G401 (cell line): Measurements from ENCODE around the gene CDH4. TPM values are rescaled to one million over a fixed set of nuclear protein-coding genes. Genes with fewer than 3 reads are reported as not detected.

Source experiments
- DNase-seq: peaks from one replicate; pipeline ENCODE4 v3.0.0-alpha.2; 2015; ENCODE audit warnings: low spot score
- in situ Hi-C: cut with HindIII; loops from 2 replicates; pipeline ENCODE4 v1.10.0; 2016; ENCODE audit warnings: low sequenced_read_pairs, mixed read lengths
- total RNA-seq: library from RNA; depleted of rRNA; stranded (reverse); fragments of >200 nt; shearing (Covaris generic); gene quantifications from 2 replicates; pipeline ENCODE4 v1.2.3, GENCODE V29; 2014

CDH4 gene
- total RNA-seq, 1 experiment from 2014 or later, result 12.9 TPM

- DNase-seq, result no peak
- in situ Hi-C loops, result no loop called here
Measured at GRCh38 chr20:61349447-61350165, 97.5 kb downstream of the CDH4 start.

GRCh38 chr20:61350500-61351250, 98.6 kb downstream of the CDH4 start:
- in situ Hi-C loops, result no loop called here
- no peak for DNase-seq

DNA sequence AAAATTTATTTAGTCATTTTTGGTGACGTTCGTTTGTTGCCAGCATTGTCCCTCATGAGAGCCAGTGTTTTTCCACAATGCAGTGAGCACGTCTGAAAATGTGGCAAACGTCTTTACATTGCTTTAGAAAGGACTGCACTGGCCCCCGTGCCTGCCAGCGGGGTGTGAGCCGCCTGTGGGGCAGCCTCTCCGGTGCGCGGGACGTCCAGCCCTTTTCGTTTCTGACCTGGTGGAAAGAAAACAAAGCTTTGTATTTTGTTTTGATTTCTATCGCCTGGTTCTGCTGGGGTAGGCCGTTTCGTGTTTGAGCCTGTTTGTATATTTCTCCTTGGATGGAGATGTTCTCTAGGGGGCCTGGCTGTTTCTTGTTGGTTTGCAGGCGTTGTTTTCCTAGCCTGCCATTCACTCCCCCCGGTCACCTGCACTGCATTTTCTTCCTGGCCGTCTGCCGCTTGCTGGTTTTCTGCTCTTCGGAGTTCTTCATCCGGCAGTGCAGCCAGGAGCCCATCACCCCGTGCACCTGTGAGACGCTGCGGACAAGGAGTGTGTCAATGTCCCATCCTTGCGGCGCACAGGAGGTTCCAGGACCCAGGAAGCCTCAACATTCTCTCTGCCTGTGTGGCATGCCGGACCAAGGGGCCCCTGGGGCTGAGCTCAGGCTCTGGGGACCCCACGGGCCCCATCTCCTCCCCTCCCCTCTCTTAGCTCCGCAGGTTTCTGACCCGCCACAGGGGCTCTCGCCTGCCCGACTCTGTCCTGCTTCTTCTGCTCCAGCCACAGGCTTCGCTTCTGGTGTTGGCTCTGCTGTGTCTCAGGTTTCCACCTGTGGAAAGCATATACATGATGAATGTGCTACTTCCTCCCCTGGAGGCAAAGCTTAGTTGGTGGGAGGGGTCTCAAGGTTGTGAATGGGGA, 100.5 kb downstream of the CDH4 start:
- no peak for DNase-seq
- in situ Hi-C loops, result no loop called here

GRCh38 chr20:61353261-61354000, 101.4 kb downstream of the CDH4 start:
- in situ Hi-C loops, result no loop called here
- DNase-seq, result no peak

GRCh38 chr20:61354001-61354390, 101.9 kb downstream of the CDH4 start:
- in situ Hi-C loops, result no loop called here
- DNase-seq, result no peak

- in situ Hi-C loops, result no loop called here
- no peak for DNase-seq
Measured at GRCh38 chr20:61354501-61354900, 102.4 kb downstream of the CDH4 start.

GRCh38 chr20:61354901-61355495, 102.9 kb downstream of the CDH4 start:
- in situ Hi-C loops, result no loop called here
- DNase-seq, result no peak

DNA sequence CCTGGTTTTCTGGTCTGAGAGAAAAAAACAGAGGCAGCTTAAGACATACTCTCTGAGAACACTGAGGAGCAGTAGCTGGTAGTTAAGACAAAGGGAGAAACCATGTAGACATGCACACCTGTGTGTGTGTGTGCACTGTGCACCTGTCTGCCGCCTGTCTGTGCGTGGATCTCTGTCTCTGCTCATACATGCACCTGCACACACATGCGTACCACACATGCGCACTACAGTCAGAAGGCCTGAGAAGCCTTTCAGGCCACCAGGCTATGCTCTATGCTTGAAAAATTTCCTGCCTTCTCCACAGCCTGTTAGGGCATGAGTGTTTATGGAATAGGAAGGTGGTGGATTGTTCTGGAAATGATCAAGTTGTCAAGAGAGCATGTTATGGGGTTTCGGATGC, 103.5 kb downstream of the CDH4 start:
- no peak for DNase-seq
- in situ Hi-C loops, result no loop called here

- DNase-seq, result no peak
Measured at GRCh38 chr20:61356196-61356595, 104.1 kb downstream of the CDH4 start.

DNA sequence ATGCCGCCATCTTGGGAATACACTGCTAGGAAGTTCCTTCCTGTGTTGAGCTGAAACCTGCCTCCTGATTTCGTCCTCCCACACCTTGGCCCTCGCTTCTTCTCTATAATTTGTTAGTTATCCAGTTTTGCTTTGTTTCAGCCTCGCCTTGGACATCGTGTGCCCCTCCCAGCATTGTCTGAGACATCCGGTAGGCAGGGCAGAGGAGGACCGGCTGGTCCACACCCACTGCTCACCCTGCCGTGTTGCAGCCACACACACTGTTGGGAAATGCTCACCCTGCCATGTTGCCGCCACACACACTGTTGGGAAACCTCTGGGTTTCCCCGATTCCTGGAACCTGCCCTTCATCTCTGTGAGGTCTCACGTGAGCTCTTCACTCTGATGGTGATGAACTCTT, 105.1 kb downstream of the CDH4 start:
- in situ Hi-C loops, result no loop called here
- no peak for DNase-seq

More at GRCh38 chr20:61356196-61356595, 104.1 kb downstream of the CDH4 start:
- in situ Hi-C loops, result no loop called here

DNA sequence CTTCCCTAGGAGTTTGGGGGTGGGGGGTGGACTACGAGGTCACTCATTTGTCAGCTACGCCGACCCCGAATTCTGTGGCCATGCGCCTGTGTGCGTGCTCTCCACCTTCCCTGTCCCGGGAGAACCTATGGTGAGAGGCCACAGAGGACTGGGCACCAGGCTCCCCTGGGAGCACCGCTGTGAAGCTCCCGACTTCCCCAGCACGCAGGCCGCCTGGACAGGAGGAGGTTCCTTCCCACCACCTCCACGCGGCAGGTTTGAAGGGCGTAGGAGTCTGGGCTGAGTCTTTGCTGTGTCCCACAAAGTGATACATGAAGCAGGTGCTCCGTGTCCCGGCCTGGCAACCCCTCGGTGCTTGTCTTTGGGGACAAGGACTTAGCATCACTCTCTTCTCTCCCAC, 107.2 kb downstream of the CDH4 start:
- DNase-seq, result no peak
- in situ Hi-C loops, result no loop called here

DNA sequence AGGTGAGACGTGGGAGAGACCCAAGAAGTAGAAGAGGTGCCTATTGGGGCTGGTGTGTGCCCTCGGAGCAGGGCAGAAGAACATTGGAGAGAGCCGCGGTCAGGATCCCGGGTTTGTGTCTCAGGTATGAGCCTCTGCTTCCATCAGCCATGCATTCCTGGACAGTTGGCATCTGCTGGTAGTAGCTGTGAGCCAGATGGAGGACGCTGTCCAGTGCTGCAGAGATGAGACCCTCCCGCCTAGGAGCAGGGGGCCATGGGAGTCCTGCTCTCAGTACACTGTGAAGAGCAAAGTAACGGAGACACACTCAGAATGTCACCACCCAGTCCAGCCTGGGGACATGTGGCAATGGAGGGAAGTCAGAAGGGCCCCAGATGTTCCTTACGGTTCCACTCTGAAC, 108.2 kb downstream of the CDH4 start:
- DNase-seq, result no peak
- in situ Hi-C loops, result no loop called here

DNA sequence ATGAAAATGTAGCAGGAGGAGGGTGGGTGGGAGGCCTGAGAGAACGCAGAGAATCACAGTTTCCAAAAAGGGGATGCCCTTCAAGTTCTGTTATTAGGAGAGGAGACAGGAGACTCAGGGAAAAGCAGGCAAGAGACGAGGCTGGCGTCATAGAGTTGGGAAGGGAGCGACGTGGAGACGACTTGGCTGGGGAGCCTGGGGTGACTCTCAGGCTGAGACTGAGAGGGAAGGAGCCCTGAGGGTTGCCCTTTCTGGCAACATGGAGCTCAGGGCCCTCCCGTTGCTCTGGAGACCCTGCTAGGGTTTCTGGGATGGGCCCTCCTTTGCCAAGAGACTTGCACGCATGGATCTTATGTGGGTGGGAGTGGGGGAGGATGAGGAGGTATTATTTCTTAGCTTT, 108.9 kb downstream of the CDH4 start:
- no peak for DNase-seq
- in situ Hi-C loops, result no loop called here

GRCh38 chr20:61361501-61361900, 109.4 kb downstream of the CDH4 start:
- no peak for DNase-seq
- in situ Hi-C loops, result no loop called here

- no peak for DNase-seq
- in situ Hi-C loops, result no loop called here
Measured at GRCh38 chr20:61364147-61364546, 112.1 kb downstream of the CDH4 start.

GRCh38 chr20:61366914-61367313, 114.9 kb downstream of the CDH4 start:
- in situ Hi-C loops, result no loop called here
- DNase-seq, result no peak

GRCh38 chr20:61369731-61370520, 117.9 kb downstream of the CDH4 start:
- in situ Hi-C loops, result no loop called here

GRCh38 chr20:61370841-61371303, 118.8 kb downstream of the CDH4 start:
- in situ Hi-C loops, result no loop called here
- DNase-seq, result peak; percentile 17

More at GRCh38 chr20:61369731-61370520, 117.9 kb downstream of the CDH4 start:
- DNase-seq, result no peak
